HG03039 (cell line): ENCODE data around the gene ACMSD.
A peak's percentile ranks its signal among the peaks of the same experiment; 100 is the strongest.
"Not testable (repeated sequence)": the region's sequence is repeated elsewhere in the genome, so short reads cannot be mapped to it uniquely, and the experiment has no call there.

Experiments
- ATAC-seq: cut with Tn5 transposase; IDR thresholded peaks from one replicate; pipeline ENCODE4 v1.9.1; 2021; ENCODE audit warnings: mild to moderate bottlenecking, moderate library complexity; ENCODE audit not compliant: unreplicated experiment

ACMSD gene

GRCh38 chr2:134905168-134905567 is 66.8 kb downstream of the ACMSD start:
- ATAC-seq, result no peak

GRCh38 chr2:134906726-134907125 is 68.3 kb downstream of the ACMSD start:
- no peak for ATAC-seq

- not testable (repeated sequence) for ATAC-seq
Measured at GRCh38 chr2:134907441-134908116, 69.2 kb downstream of the ACMSD start.

- no peak for ATAC-seq
Measured at GRCh38 chr2:134910763-134911399, 72.5 kb downstream of the ACMSD start.

GRCh38 chr2:134911400-134911785 is 73.0 kb downstream of the ACMSD start:
- no peak for ATAC-seq

- ATAC-seq, result no peak
Measured at GRCh38 chr2:134912361-134912760, 73.9 kb downstream of the ACMSD start.

GRCh38 chr2:134917360-134917865 is 79.0 kb downstream of the ACMSD start:
- no peak for ATAC-seq

- ATAC-seq, result peak; percentile 58
Measured at GRCh38 chr2:134917888-134918525, 79.6 kb downstream of the ACMSD start.

- ATAC-seq, result peak; percentile 78
Measured at GRCh38 chr2:134918526-134919340, 80.3 kb downstream of the ACMSD start, which contains the start of gene CCNT2. TSS of gene CCNT2 (plus strand) at chr2:134918822. CDS start at chr2:134918855, 33 bp downstream.

GRCh38 chr2:134919341-134920210 is 81.2 kb downstream of the ACMSD start:
- ATAC-seq, result peak; percentile 2

GRCh38 chr2:134924912-134925311 is 86.5 kb downstream of the ACMSD start:
- no peak for ATAC-seq

- no peak for ATAC-seq
Measured at GRCh38 chr2:134926231-134926931, 88.0 kb downstream of the ACMSD start.

- no peak for ATAC-seq
Measured at GRCh38 chr2:134927195-134927594, 88.8 kb downstream of the ACMSD start.

- ATAC-seq, result no peak
Measured at GRCh38 chr2:134932864-134933526, 94.6 kb downstream of the ACMSD start.

- no peak for ATAC-seq
Measured at GRCh38 chr2:134933732-134934131, 95.3 kb downstream of the ACMSD start.

GRCh38 chr2:134934150-134934549 is 95.7 kb downstream of the ACMSD start:
- ATAC-seq, result no peak

- ATAC-seq, result no peak
Measured at GRCh38 chr2:134934641-134935040, 96.2 kb downstream of the ACMSD start.

- no peak for ATAC-seq
Measured at GRCh38 chr2:134936691-134937090, 98.3 kb downstream of the ACMSD start.

- ATAC-seq, result peak; percentile 51
Measured at GRCh38 chr2:134943540-134943939, 105.1 kb downstream of the ACMSD start.
